CD14-positive monocyte (primary cell): Measurements from ENCODE around the gene UBE2J2. TPM values are rescaled to one million over a fixed set of nuclear protein-coding genes. Genes with fewer than 3 reads are reported as not detected.

Experiments
- DNase-seq, 3 donors: peaks; one replicate each; pipeline ENCODE4 v3.0.0-alpha.2; 2011 to 2022
- H2AFZ ChIP-seq: 2 replicates; pipeline ENCODE4 v1.6.0; 2012; ENCODE audit warnings: mild to moderate bottlenecking, low read depth, low read length, inconsistent platforms; ENCODE audit not compliant: insufficient read depth, poor library complexity, severe bottlenecking
- H3K27ac ChIP-seq, 2 donors: 1 replicate in 1 of 2; 2 replicates in 1 of 2; pipeline ENCODE4 v1.5.1; 2012 to 2013; ENCODE audit warnings: low read length in 2 of 2, control low read depth in 1 of 2, inconsistent platforms in 1 of 2, low read depth in 1 of 2, mild to moderate bottlenecking in 1 of 2
- H3K27me3 ChIP-seq, 2 donors: one replicate each; pipeline versions ENCODE4 v1.6.0 to v1.6.1; 2011 to 2013; ENCODE audit warnings: low read length in 2 of 2; ENCODE audit not compliant: control insufficient read depth in 2 of 2, insufficient read depth in 2 of 2
- H3K36me3 ChIP-seq, 2 donors: replicated peaks in 1 of 2; 1 replicate in 1 of 2; 2 replicates in 1 of 2; pipeline versions ENCODE4 v1.5.1 to v1.6.1; 2012 to 2013; ENCODE audit warnings: low read length in 2 of 2, control low read depth in 1 of 2, inconsistent platforms in 1 of 2, mild to moderate bottlenecking in 1 of 2; ENCODE audit not compliant: insufficient read depth in 2 of 2, control insufficient read depth in 1 of 2
- H3K4me1 ChIP-seq, 2 donors: 1 replicate in 1 of 2; 2 replicates in 1 of 2; pipeline versions ENCODE4 v1.5.1 to v1.6.1; 2012 to 2013; ENCODE audit warnings: low read length in 2 of 2, control low read depth in 1 of 2, inconsistent platforms in 1 of 2, mild to moderate bottlenecking in 1 of 2, moderate library complexity in 1 of 2; ENCODE audit not compliant: insufficient read depth in 2 of 2, control insufficient read depth in 1 of 2
- H3K4me2 ChIP-seq: replicated peaks from 2 replicates; pipeline ENCODE3; 2012; ENCODE audit warnings: low read length, moderate library complexity, mild to moderate bottlenecking; ENCODE audit not compliant: poor library complexity, severe bottlenecking; ENCODE audit errors: extremely low read depth
- H3K4me3 ChIP-seq, 3 experiments: fragments of 200-600 bp in 1 of 3; sonication (generic) in 1 of 3; replicated peaks in 1 of 3; 1 replicate in 2 of 3; 2 replicates in 1 of 3; pipeline ENCODE4 v1.5.1; 2011 to 2013; ENCODE audit warnings: low read length in 3 of 3, mild to moderate bottlenecking in 3 of 3, control low read depth in 2 of 3, low read depth in 2 of 3, inconsistent platforms in 1 of 3, moderate library complexity in 1 of 3
- H3K79me2 ChIP-seq: 2 replicates; pipeline ENCODE4 v1.6.0; 2012; ENCODE audit warnings: mild to moderate bottlenecking, control low read depth, inconsistent platforms, low read length, moderate library complexity; ENCODE audit not compliant: insufficient read depth
- H3K9ac ChIP-seq: 2 replicates; pipeline ENCODE4 v1.6.0; 2017; ENCODE audit warnings: low read length, mild to moderate bottlenecking; ENCODE audit not compliant: insufficient read depth, poor library complexity, severe bottlenecking
- H3K9me3 ChIP-seq, 2 donors: replicated peaks in 1 of 2; 1 replicate in 1 of 2; 2 replicates in 1 of 2; pipeline versions ENCODE4 v1.5.1 to v1.6.1; 2012 to 2013; ENCODE audit warnings: low read length in 2 of 2, control low read depth in 1 of 2; ENCODE audit not compliant: control insufficient read depth in 1 of 2, insufficient read depth in 1 of 2
- H4K20me1 ChIP-seq: 2 replicates; pipeline ENCODE4 v1.6.0; 2012; ENCODE audit warnings: mild to moderate bottlenecking, low read length, control low read depth, moderate library complexity; ENCODE audit not compliant: insufficient read depth
- H3K27ac Mint-ChIP-seq, 7 donors: one replicate each; pipeline ENCODE4 v1.8.0; 2020; ENCODE audit warnings: mild to moderate bottlenecking in 7 of 7, mixed read lengths in 7 of 7, moderate library complexity in 6 of 7, inconsistent platforms in 2 of 7
- H3K27me3 Mint-ChIP-seq, 3 donors: one replicate each; pipeline ENCODE4 v1.8.0; 2021 to 2022; ENCODE audit warnings: low read depth in 3 of 3, mild to moderate bottlenecking in 3 of 3, mixed read lengths in 3 of 3, moderate library complexity in 3 of 3, inconsistent platforms in 1 of 3
- H3K36me3 Mint-ChIP-seq, 2 donors: one replicate each; pipeline ENCODE4 v1.8.0; 2020; ENCODE audit warnings: mixed read lengths in 2 of 2, inconsistent platforms in 1 of 2, mild to moderate bottlenecking in 1 of 2
- H3K4me1 Mint-ChIP-seq: one replicate; pipeline ENCODE4 v1.8.0; 2020; ENCODE audit warnings: mild to moderate bottlenecking, mixed read lengths
- H3K4me3 Mint-ChIP-seq, 2 donors: one replicate each; pipeline ENCODE4 v1.8.0; 2020; ENCODE audit warnings: mild to moderate bottlenecking in 2 of 2, mixed read lengths in 2 of 2, moderate library complexity in 1 of 2
- H3K9me3 Mint-ChIP-seq, 7 donors: one replicate each; pipeline ENCODE4 v1.8.0; 2020 to 2022; ENCODE audit warnings: mixed read lengths in 7 of 7, mild to moderate bottlenecking in 6 of 7, moderate library complexity in 6 of 7, inconsistent platforms in 2 of 7
- WGBS: methylation state at CpG from one replicate; pipeline ENCODE4 v1.1.5; 2013; ENCODE audit warnings: missing lambda C conversion rate; ENCODE audit not compliant: insufficient coverage; 5-methylcytosine and 5-hydroxymethylcytosine counted together
- intact Hi-C, 2 donors: fragments of 100-400 bp; cut with micrococcal nuclease; formaldehyde crosslinking; loops; one replicate each; pipeline versions ENCODE4 v1.15.0 to v1.15.1; 2023
- polyA plus RNA-seq, 3 donors: library from polyadenylated mRNA; depleted of rRNA in 1 of 3; unstranded in 2 of 3; stranded (reverse) in 1 of 3; fragments of 300-500 nt in 2 of 3; fragments of >200 nt in 1 of 3; fragmentation: Illumina TruSeq in 2 of 3; gene quantifications; 1 replicate in 2 of 3; 2 replicates in 1 of 3; pipeline ENCODE4 v1.2.3, GENCODE V29; 2012 to 2021
- TF ChIP-seq, protein P1 (sequence below): fragments of 200-600 bp; IDR thresholded peaks from one replicate; pipeline ENCODE4 v1.8.0; 2022; ENCODE audit warnings: antibody characterized with exemption, mild to moderate bottlenecking

Gene UBE2J2
- polyA plus RNA-seq, 3 donors, result 36.5 to 83.2 (median 72.1) TPM

DNA sequence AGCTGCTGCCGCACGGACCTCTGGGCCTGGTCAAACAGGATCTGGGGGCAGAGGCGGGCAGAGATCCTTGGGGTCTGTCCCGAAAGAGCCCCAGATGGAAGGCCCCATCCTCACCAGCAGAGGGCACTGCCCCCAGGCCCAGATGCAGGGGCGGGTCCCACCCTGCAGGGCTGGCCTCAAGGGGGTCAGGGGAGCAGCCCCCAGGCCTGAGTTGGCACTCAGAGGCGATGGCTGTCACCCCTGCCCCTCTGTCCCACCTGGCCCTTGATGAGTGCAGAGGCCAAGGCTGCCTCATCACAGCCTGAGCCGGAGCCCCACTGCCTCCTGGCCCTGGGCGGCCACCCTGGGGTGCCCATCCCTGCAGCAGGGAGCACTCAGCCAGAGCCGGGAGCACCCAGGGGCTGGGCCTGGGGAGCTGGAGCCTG is 28.4 kb upstream of the UBE2J2 start:
- no peak overlapping the region for H2AFZ ChIP-seq
- no peak overlapping the region for H3K27ac ChIP-seq
- WGBS, result 95% methylated on average over 5 of the region's 9 CpGs
- Mint-ChIP-seq H3K9me3 (no peaks in the 10 kb centered on the region), H3K27ac (no peak overlapping the region), H3K27me3 (peaks cover 0 to 6% (median 2%) of the 10 kb centered on the region in 3 donors), H3K4me3 (no peak overlapping the region), H3K36me3 (peaks cover 0 to 15% of the 10 kb centered on the region in 2 donors), H3K4me1 (peaks cover 27% of the 10 kb centered on the region)
- intact Hi-C loops, result no loop called here
- H3K4me3 ChIP-seq, result no peak overlapping the region
- peaks cover 6 to 9% of the 10 kb centered on the region in 2 donors for H3K36me3 ChIP-seq
- H3K9ac ChIP-seq, result no peak overlapping the region
- TF ChIP-seq, protein P1, sequence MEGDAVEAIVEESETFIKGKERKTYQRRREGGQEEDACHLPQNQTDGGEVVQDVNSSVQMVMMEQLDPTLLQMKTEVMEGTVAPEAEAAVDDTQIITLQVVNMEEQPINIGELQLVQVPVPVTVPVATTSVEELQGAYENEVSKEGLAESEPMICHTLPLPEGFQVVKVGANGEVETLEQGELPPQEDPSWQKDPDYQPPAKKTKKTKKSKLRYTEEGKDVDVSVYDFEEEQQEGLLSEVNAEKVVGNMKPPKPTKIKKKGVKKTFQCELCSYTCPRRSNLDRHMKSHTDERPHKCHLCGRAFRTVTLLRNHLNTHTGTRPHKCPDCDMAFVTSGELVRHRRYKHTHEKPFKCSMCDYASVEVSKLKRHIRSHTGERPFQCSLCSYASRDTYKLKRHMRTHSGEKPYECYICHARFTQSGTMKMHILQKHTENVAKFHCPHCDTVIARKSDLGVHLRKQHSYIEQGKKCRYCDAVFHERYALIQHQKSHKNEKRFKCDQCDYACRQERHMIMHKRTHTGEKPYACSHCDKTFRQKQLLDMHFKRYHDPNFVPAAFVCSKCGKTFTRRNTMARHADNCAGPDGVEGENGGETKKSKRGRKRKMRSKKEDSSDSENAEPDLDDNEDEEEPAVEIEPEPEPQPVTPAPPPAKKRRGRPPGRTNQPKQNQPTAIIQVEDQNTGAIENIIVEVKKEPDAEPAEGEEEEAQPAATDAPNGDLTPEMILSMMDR, result peak; percentile 53
- peaks cover 42% of the 10 kb centered on the region for H3K79me2 ChIP-seq
- peaks cover 29 to 39% of the 10 kb centered on the region in 2 donors for H3K4me1 ChIP-seq
- no peak overlapping the region for H3K4me2 ChIP-seq
- H3K27me3 ChIP-seq, result no peaks in the 10 kb centered on the region
- H4K20me1 ChIP-seq, result peaks cover 55% of the 10 kb centered on the region
- H3K9me3 ChIP-seq, result no peaks in the 10 kb centered on the region
- DNase-seq, result no peak

DNA sequence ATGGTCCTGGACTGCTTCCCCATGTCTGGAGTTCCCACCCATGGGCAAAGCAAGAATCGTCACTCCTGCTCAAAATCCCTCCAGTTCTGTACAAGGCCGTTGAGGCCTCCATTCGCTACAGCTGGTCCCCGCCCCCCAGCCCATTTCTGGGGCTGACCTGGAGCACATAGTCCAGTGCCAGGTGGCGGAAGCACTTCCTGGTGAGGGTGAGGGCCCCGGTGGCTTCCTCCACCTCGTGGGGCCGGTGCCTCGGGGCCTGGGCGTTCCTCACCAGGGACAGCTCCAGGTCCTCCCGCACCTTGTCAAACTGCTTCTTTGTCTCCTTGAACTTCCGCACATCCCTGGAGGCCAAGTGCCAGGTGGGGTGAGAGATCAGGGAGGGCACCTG is 26.7 kb upstream of the UBE2J2 start:
- no peak overlapping the region for H3K9ac ChIP-seq
- H3K9me3 ChIP-seq, result no peaks in the 10 kb centered on the region
- no peaks in the 10 kb centered on the region for H3K9me3 Mint-ChIP-seq
- no peak overlapping the region for H3K4me2 ChIP-seq
- no peak overlapping the region for H3K27ac ChIP-seq
- no peak overlapping the region for H3K27ac Mint-ChIP-seq
- H3K36me3 ChIP-seq, result peaks cover 18 to 22% of the 10 kb centered on the region in 2 donors
- peaks cover 40% of the 10 kb centered on the region for H4K20me1 ChIP-seq
- intact Hi-C loops, result no loop called here
- peaks cover 12 to 22% of the 10 kb centered on the region in 2 donors for H3K4me1 ChIP-seq
- no peak overlapping the region for H3K4me3 Mint-ChIP-seq
- TF ChIP-seq, protein P1, result no peak
- peaks cover 0 to 4% (median 2%) of the 10 kb centered on the region in 3 donors for H3K27me3 Mint-ChIP-seq
- peaks cover 26% of the 10 kb centered on the region for H3K79me2 ChIP-seq
- WGBS, result 97% methylated on average over 9 of the region's 12 CpGs
- H3K27me3 ChIP-seq, result no peaks in the 10 kb centered on the region
- no peak overlapping the region for H3K4me3 ChIP-seq
- no peak for DNase-seq
- H3K4me1 Mint-ChIP-seq, result peaks cover 14% of the 10 kb centered on the region
- no peak overlapping the region for H2AFZ ChIP-seq
- peaks cover 2 to 25% of the 10 kb centered on the region in 2 donors for H3K36me3 Mint-ChIP-seq
